ENCODE data around the gene AP1S3.

The AP1S3 gene

DNA sequence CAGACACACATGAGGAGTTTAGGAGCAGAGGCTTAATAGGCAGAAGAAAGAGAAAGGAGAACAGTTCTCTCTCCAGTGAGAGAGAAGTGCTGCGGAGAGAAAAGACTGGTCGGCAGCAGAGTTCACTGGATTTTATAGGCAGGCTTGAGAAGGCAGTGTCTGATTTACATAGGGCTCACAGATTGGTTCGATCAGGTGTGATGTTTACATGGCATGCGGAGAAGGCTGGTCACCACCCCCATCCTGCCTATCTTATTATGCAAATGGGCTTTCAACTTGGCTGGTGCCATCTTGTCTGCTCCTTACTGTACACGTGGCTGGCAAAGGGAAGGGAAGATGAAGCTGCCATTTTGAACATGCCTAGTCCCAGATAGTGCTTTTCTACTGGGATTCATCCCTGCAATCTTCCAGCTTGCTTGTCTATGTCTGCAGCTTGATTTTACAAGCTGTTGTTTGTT is 113.4 kb downstream of the AP1S3 start (continued):
- TF ChIP-seq, protein P1, sequence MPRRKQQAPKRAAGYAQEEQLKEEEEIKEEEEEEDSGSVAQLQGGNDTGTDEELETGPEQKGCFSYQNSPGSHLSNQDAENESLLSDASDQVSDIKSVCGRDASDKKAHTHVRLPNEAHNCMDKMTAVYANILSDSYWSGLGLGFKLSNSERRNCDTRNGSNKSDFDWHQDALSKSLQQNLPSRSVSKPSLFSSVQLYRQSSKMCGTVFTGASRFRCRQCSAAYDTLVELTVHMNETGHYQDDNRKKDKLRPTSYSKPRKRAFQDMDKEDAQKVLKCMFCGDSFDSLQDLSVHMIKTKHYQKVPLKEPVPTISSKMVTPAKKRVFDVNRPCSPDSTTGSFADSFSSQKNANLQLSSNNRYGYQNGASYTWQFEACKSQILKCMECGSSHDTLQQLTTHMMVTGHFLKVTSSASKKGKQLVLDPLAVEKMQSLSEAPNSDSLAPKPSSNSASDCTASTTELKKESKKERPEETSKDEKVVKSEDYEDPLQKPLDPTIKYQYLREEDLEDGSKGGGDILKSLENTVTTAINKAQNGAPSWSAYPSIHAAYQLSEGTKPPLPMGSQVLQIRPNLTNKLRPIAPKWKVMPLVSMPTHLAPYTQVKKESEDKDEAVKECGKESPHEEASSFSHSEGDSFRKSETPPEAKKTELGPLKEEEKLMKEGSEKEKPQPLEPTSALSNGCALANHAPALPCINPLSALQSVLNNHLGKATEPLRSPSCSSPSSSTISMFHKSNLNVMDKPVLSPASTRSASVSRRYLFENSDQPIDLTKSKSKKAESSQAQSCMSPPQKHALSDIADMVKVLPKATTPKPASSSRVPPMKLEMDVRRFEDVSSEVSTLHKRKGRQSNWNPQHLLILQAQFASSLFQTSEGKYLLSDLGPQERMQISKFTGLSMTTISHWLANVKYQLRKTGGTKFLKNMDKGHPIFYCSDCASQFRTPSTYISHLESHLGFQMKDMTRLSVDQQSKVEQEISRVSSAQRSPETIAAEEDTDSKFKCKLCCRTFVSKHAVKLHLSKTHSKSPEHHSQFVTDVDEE (CRISPR knock-in tag; IDR thresholded peaks at IDR 0.05): no peak
- TF ChIP-seq TOX (CRISPR knock-in tag; IDR thresholded peaks at IDR 0.05; ENCODE audit: borderline replicate concordance): no peak
- TF ChIP-seq SNAI2 (CRISPR knock-in tag; IDR thresholded peaks at IDR 0.05): no peak
- no peak for TF ChIP-seq ARNTL (CRISPR knock-in tag; IDR thresholded peaks at IDR 0.05; ENCODE audit: borderline replicate concordance, low read depth)
- no peak for TF ChIP-seq ZC3H10 (CRISPR knock-in tag; IDR thresholded peaks at IDR 0.05)
- no peak for TF ChIP-seq ESRRG (CRISPR knock-in tag; IDR thresholded peaks at IDR 0.05)
- TF ChIP-seq, protein P2, sequence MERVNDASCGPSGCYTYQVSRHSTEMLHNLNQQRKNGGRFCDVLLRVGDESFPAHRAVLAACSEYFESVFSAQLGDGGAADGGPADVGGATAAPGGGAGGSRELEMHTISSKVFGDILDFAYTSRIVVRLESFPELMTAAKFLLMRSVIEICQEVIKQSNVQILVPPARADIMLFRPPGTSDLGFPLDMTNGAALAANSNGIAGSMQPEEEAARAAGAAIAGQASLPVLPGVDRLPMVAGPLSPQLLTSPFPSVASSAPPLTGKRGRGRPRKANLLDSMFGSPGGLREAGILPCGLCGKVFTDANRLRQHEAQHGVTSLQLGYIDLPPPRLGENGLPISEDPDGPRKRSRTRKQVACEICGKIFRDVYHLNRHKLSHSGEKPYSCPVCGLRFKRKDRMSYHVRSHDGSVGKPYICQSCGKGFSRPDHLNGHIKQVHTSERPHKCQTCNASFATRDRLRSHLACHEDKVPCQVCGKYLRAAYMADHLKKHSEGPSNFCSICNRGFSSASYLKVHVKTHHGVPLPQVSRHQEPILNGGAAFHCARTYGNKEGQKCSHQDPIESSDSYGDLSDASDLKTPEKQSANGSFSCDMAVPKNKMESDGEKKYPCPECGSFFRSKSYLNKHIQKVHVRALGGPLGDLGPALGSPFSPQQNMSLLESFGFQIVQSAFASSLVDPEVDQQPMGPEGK (CRISPR knock-in tag; IDR thresholded peaks at IDR 0.05; ENCODE audit: borderline replicate concordance): no peak

DNA sequence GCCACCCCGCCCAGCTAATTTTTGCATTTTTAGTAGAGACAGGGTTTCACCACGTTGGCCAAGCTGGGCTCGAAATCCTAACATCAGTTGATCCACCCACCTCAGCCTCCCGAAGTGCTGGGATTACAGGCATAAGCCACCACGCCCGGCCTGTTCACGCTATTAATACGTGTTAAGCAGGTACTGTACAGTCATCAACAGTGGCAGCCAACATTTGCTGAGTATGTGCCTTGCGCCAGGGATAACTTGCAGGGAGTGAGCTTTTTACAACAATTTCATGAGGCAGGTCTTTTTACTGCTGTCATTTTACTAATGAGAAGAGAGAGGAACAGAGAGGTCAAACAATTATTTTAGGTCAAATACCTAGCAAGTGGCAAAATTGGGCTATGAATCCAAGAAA is 115.2 kb downstream of the AP1S3 start:
- TF ChIP-seq ESRRG (CRISPR knock-in tag; IDR thresholded peaks at IDR 0.05) (no peak), PPARA (CRISPR knock-in tag; IDR thresholded peaks at IDR 0.05; ENCODE audit: borderline replicate concordance) (no peak), CSDC2 (CRISPR knock-in tag; IDR thresholded peaks at IDR 0.05) (no peak)
- no peak for ATAC-seq

DNA sequence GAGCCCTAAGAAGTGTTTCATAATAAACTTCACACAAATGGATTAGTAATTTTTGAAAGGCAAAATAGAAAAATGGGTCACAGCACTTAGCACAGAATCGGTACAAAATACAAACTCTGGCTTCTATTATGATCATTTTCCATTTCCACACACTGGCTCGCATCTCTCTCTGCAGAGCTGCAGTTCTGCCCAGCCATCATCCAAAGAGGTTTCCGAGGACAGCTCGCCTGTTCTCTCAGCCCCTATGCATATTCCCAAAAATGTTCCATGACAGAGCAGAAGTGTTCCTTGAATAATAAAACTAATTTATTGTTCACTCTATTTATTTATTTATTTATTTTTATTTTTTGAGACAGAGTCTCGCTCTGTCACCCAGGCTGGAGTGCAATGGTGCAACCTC is 115.6 kb downstream of the AP1S3 start:
- TF ChIP-seq ZNF8 (CRISPR knock-in tag; IDR thresholded peaks at IDR 0.05) (no peak), RARB (CRISPR knock-in tag; IDR thresholded peaks at IDR 0.05) (no peak), PPARA (CRISPR knock-in tag; IDR thresholded peaks at IDR 0.05; ENCODE audit: borderline replicate concordance) (no peak), ZNF565 (CRISPR knock-in tag; conservative IDR thresholded peaks at IDR 0.05; ENCODE audit: low read depth) (no peak), ZFP30 (CRISPR knock-in tag; IDR thresholded peaks at IDR 0.05) (no peak), ZFP3 (CRISPR knock-in tag; IDR thresholded peaks at IDR 0.05) (no peak), GLIS3 (CRISPR knock-in tag; IDR thresholded peaks at IDR 0.05) (no peak), ZNF70 (CRISPR knock-in tag; IDR thresholded peaks at IDR 0.05) (no peak), ISL1 (CRISPR knock-in tag; IDR thresholded peaks at IDR 0.05) (no peak), BACH2 (CRISPR knock-in tag; IDR thresholded peaks at IDR 0.05; ENCODE audit: borderline replicate concordance) (no peak), OSR1 (CRISPR knock-in tag; IDR thresholded peaks at IDR 0.05) (no peak), SNAI2 (CRISPR knock-in tag; IDR thresholded peaks at IDR 0.05) (no peak), CSDC2 (CRISPR knock-in tag; IDR thresholded peaks at IDR 0.05) (no peak), TOX (CRISPR knock-in tag; IDR thresholded peaks at IDR 0.05; ENCODE audit: borderline replicate concordance) (no peak)
- TF ChIP-seq, protein P3, sequence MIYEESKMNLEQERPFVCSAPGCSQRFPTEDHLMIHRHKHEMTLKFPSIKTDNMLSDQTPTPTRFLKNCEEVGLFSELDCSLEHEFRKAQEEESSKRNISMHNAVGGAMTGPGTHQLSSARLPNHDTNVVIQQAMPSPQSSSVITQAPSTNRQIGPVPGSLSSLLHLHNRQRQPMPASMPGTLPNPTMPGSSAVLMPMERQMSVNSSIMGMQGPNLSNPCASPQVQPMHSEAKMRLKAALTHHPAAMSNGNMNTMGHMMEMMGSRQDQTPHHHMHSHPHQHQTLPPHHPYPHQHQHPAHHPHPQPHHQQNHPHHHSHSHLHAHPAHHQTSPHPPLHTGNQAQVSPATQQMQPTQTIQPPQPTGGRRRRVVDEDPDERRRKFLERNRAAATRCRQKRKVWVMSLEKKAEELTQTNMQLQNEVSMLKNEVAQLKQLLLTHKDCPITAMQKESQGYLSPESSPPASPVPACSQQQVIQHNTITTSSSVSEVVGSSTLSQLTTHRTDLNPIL (CRISPR knock-in tag; IDR thresholded peaks at IDR 0.05; ENCODE audit: low read depth): no peak
- TF ChIP-seq, protein P1 (CRISPR knock-in tag; IDR thresholded peaks at IDR 0.05): no peak
- no peak for ATAC-seq

DNA sequence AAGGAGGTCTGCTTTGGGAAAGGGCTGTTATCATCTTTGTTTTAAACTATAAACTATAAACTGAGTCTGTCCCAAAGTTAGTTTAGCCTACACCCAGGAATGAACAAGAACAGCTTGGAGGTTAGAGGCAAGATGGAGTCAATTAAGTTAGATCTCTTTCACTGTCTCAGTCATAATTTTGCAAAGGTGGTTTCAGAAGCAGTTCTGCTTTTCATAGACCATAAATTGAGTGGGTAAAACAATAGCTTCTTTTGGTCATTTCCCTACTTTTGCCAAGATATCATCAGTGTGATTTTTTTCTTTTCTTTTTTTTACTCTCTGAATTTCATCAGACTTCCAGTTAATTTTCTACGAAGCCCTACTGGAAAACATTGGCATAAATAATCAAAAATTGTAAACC is 117.0 kb downstream of the AP1S3 start:
- TF ChIP-seq GLIS3 (CRISPR knock-in tag; IDR thresholded peaks at IDR 0.05) (no peak), ZFP30 (CRISPR knock-in tag; IDR thresholded peaks at IDR 0.05) (no peak), ISL1 (CRISPR knock-in tag; IDR thresholded peaks at IDR 0.05) (no peak)
- no peak for ATAC-seq

All from SK-N-SH treated with all-trans-retinoic acid at 6 μM for 48 hours (cell line).